MCF 10A (cell line): Measurements from ENCODE around the gene ITGA4. TPM values are rescaled to one million over a fixed set of nuclear protein-coding genes. Genes with fewer than 3 reads are reported as not detected.
"Not testable (repeated sequence)": the region's sequence is repeated elsewhere in the genome, so short reads cannot be mapped to it uniquely, and the experiment has no call there.

Experiments
- BruUV-seq: library from RNA; stranded (reverse); fragments of 400-500 nt; replicated peaks from 2 replicates; lab custom pipeline; 2021; lab: Mats Ljungman, UMichigan
- CTCF ChIA-PET: fragments of 300-600 bp; sonication (Branson Sonifier 250); formaldehyde crosslinking; extraction: SDS; loops from one replicate; lab custom pipeline; 2021; ENCODE audit warnings: antibody characterized with exemption, inconsistent platforms; lab: Yijun Ruan, JAX
- POLR2A ChIA-PET: fragments of 300-600, 350-650 bp; sonication (Branson Sonifier 250); formaldehyde crosslinking; extraction: SDS; loops from one replicate; lab custom pipeline; 2020; ENCODE audit warnings: antibody characterized with exemption, inconsistent platforms; lab: Yijun Ruan, JAX
- DNase-seq: peaks from one replicate; pipeline ENCODE4 v3.0.0-alpha.2; 2018; ENCODE audit not compliant: unreplicated experiment
- H3K27ac Mint-ChIP-seq: one replicate; pipeline ENCODE4 v1.8.0; 2022; ENCODE audit warnings: mild to moderate bottlenecking, low read depth, mixed read lengths; ENCODE audit not compliant: unreplicated experiment
- H3K27me3 Mint-ChIP-seq: one replicate; pipeline ENCODE4 v1.8.0; 2022; ENCODE audit warnings: mixed read lengths; ENCODE audit not compliant: insufficient read depth, unreplicated experiment
- H3K36me3 Mint-ChIP-seq: one replicate; pipeline ENCODE4 v1.8.0; 2022; ENCODE audit warnings: mild to moderate bottlenecking, moderate library complexity, mixed read lengths; ENCODE audit not compliant: insufficient read depth, unreplicated experiment
- H3K4me1 Mint-ChIP-seq: one replicate; pipeline ENCODE4 v1.8.0; 2022; ENCODE audit warnings: mixed read lengths; ENCODE audit not compliant: insufficient read depth, unreplicated experiment
- H3K4me3 Mint-ChIP-seq: one replicate; pipeline ENCODE4 v1.8.0; 2022; ENCODE audit warnings: mild to moderate bottlenecking, moderate library complexity, mixed read lengths; ENCODE audit not compliant: unreplicated experiment
- H3K9me3 Mint-ChIP-seq: one replicate; pipeline ENCODE4 v1.8.0; 2022; ENCODE audit warnings: mixed read lengths; ENCODE audit not compliant: unreplicated experiment
- intact Hi-C: fragments of 100-400 bp; cut with micrococcal nuclease; formaldehyde crosslinking; loops from 2 replicates; pipeline ENCODE4 v1.14.1; 2022
- total RNA-seq: library from RNA; stranded (reverse); gene quantifications from 2 replicates; pipeline ENCODE4 v1.2.3, GENCODE V29; 2022
- TF ChIP-seq, protein P1 (sequence below): fragments of 200-600 bp; IDR thresholded peaks from one replicate; pipeline ENCODE4 v1.8.0; 2022; ENCODE audit warnings: antibody characterized with exemption, mild to moderate bottlenecking; ENCODE audit not compliant: unreplicated experiment

Gene ITGA4
- total RNA-seq, 1 experiment from 2014 or later: 0.19 TPM

DNA sequence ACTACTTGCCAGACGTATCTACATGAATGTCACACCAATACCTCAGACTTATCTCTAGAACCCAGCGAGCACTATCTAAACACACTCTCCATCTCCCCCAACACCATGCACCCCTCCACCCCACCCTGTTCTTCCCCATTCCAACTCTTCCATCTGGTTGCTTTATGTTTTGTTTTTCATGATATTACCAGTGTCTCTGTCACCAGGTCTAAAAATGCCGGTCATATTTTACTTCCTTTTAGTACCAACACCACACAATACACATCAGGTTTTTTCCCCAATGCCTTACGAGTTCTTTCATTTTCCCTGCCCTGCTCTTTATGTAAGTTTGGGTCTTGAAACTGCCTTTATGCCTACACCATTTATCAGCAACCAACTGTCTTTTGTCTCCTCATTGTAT, 10.2 kb upstream of the ITGA4 start:
- no peak for DNase-seq
- ChIA-PET POLR2A (no interaction called here), CTCF (interaction anchor here (0.6 to 0.7 kb wide), 2 partner anchors 657 to 983 kb away, joined by 3 to 6 read pairs; no protein-coding TSS in a partner anchor)
- intact Hi-C loops: no loop called here
- TF ChIP-seq, protein P1, sequence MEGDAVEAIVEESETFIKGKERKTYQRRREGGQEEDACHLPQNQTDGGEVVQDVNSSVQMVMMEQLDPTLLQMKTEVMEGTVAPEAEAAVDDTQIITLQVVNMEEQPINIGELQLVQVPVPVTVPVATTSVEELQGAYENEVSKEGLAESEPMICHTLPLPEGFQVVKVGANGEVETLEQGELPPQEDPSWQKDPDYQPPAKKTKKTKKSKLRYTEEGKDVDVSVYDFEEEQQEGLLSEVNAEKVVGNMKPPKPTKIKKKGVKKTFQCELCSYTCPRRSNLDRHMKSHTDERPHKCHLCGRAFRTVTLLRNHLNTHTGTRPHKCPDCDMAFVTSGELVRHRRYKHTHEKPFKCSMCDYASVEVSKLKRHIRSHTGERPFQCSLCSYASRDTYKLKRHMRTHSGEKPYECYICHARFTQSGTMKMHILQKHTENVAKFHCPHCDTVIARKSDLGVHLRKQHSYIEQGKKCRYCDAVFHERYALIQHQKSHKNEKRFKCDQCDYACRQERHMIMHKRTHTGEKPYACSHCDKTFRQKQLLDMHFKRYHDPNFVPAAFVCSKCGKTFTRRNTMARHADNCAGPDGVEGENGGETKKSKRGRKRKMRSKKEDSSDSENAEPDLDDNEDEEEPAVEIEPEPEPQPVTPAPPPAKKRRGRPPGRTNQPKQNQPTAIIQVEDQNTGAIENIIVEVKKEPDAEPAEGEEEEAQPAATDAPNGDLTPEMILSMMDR: no peak
- Mint-ChIP-seq H3K36me3 (no peaks in the 10 kb centered on the region), H3K4me3 (no peak overlapping the region), H3K4me1 (no peaks in the 10 kb centered on the region), H3K27ac (no peak overlapping the region), H3K9me3 (no peaks in the 10 kb centered on the region), H3K27me3 (no peaks in the 10 kb centered on the region)
- BruUV-seq: no TSS peak

DNA sequence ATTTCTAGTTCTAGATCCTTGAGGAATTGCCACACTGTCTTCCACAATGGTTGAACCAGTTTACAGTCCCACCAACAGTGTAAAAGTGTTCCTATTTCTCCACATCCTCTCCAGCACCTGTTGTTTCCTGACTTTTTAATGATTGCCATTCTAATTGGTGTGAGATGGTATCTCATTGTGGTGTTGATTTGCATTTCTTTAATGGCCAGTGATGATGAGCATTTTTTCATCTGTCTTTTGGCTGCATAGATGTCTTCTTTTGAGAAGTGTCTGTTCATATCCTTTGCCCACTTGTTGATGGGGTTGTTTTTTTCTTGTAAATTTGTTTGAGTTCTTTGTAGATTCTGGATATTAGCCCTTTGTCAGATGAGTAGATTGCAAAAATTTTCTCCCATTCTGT, 7.9 kb upstream of the ITGA4 start:
- H3K4me3 Mint-ChIP-seq, H3K9me3 Mint-ChIP-seq, H3K27ac Mint-ChIP-seq, POLR2A ChIA-PET, BruUV-seq, CTCF ChIA-PET, H3K4me1 Mint-ChIP-seq, H3K27me3 Mint-ChIP-seq, H3K36me3 Mint-ChIP-seq, intact Hi-C loops, DNase-seq: not testable (repeated sequence)

DNA sequence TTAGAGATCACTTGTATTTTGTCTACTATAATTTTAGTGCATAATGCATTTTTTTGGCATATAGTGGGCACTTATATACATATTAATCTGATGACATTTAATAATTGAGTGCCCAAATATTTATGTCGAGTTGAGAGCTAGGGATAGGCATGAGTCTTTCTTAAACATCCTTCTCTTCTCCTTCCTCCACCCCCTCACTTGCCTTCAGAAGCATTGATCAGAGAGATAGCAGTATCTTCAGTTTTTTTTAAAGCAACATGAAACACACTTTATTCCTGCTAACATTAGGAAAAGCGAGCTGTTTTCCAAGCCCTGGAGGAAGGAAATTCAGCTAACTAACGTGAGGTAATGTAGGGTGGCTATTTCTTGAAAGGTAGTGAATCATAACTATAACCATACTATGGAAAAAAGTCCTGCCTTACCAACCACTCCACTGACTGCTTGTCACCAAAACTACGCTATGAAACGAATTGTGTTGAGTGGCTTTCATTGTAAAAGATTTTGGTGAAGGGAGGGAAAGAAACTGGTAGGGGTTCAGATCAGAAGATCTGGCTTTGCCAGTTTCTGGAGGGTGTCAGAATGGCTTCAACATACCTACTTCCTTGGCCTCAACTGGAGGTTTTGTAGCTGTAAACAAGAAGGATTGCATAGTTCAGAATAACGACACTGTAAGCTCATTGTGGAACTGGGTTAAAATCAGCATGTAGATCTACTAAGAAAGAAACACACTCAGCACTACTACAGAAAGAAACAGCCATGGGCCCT, 2.3 kb upstream of the ITGA4 start:
- no peaks in the 10 kb centered on the region for H3K27me3 Mint-ChIP-seq
- DNase-seq: no peak
- POLR2A ChIA-PET: interaction anchor here (0.6 kb wide), 2 partner anchors 16 to 101 kb away, joined by 3 read pairs; no protein-coding TSS in a partner anchor
- H3K36me3 Mint-ChIP-seq: no peaks in the 10 kb centered on the region
- no TSS peak for BruUV-seq
- TF ChIP-seq, protein P1: no peak
- H3K27ac Mint-ChIP-seq: no peak overlapping the region
- H3K4me3 Mint-ChIP-seq: no peak overlapping the region
- CTCF ChIA-PET: interaction anchor here (0.6 to 1.5 kb wide), 7 partner anchors 11 to 935 kb away, joined by 3 to 7 read pairs (median 4); no protein-coding TSS in a partner anchor
- no peaks in the 10 kb centered on the region for H3K4me1 Mint-ChIP-seq
- intact Hi-C loops: no loop called here
- no peaks in the 10 kb centered on the region for H3K9me3 Mint-ChIP-seq

DNA sequence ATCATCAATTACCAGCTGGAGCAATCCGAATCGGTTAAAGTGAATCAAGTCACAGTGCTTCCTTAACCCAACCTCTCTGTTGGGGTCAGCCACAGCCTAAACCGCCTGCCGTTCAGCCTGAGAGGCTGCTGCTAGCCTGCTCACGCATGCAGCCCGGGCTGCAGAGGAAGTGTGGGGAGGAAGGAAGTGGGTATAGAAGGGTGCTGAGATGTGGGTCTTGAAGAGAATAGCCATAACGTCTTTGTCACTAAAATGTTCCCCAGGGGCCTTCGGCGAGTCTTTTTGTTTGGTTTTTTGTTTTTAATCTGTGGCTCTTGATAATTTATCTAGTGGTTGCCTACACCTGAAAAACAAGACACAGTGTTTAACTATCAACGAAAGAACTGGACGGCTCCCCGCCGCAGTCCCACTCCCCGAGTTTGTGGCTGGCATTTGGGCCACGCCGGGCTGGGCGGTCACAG, 496 bp upstream of the ITGA4 start:
- Mint-ChIP-seq H3K36me3 (no peaks in the 10 kb centered on the region), H3K27ac (no peak overlapping the region), H3K4me3 (peak overlapping the region; percentile 62), H3K9me3 (no peaks in the 10 kb centered on the region), H3K4me1 (no peaks in the 10 kb centered on the region), H3K27me3 (no peaks in the 10 kb centered on the region)
- BruUV-seq: no TSS peak
- ChIA-PET POLR2A (interaction anchor here (0.6 kb wide), 1 partner anchor 1099 kb away, joined by 3 read pairs; no protein-coding TSS in a partner anchor), CTCF (interaction anchor here (0.6 to 2.3 kb wide), 4 partner anchors 257 to 1332 kb away, joined by 3 to 13 read pairs (median 4); no protein-coding TSS in a partner anchor)
- intact Hi-C loops: no loop called here
- DNase-seq: no peak
- TF ChIP-seq, protein P1: no peak
